ENCODE measurements around the gene UBALD1.

DNA sequence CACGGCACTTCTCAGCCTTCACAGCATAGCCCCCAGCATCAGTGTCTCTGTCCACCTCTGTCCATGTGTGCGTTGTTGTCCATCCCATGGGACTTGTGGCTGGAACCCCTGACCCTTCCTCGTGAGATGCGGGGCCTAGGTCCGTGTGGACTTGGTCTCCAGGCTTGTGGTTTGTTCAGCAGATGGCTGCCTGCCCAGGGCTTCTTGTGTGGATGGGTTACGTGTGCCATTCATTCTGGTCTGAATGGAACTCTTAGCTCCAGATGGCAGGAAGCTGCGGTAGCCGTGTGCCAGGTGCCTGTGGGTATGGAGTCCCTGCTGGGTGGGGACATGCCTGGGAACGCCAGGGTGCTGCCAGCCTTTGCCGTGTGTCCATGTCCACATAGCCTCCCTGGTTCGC lies 47.0 kb upstream of the UBALD1 start:
- TF ChIP-seq, protein P1, sequence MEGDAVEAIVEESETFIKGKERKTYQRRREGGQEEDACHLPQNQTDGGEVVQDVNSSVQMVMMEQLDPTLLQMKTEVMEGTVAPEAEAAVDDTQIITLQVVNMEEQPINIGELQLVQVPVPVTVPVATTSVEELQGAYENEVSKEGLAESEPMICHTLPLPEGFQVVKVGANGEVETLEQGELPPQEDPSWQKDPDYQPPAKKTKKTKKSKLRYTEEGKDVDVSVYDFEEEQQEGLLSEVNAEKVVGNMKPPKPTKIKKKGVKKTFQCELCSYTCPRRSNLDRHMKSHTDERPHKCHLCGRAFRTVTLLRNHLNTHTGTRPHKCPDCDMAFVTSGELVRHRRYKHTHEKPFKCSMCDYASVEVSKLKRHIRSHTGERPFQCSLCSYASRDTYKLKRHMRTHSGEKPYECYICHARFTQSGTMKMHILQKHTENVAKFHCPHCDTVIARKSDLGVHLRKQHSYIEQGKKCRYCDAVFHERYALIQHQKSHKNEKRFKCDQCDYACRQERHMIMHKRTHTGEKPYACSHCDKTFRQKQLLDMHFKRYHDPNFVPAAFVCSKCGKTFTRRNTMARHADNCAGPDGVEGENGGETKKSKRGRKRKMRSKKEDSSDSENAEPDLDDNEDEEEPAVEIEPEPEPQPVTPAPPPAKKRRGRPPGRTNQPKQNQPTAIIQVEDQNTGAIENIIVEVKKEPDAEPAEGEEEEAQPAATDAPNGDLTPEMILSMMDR (IDR thresholded peaks at IDR 0.05): no peak
- no peak for TF ChIP-seq POLR2A (IDR thresholded peaks at IDR 0.05)

Measured in thyroid gland (tissue), 4 donors.